A549 treated with CORT108297 at 1 μM for 4 hours (cell line): Measurements from ENCODE around the gene SNED1. TPM values are rescaled to one million over a fixed set of nuclear protein-coding genes. Genes with fewer than 3 reads are reported as not detected.

ENCODE experiments used
- total RNA-seq: library from RNA; stranded (reverse); fragments of 200-300 nt; extraction: Qiagen RNA extraction; gene quantifications from 5 replicates; pipeline ENCODE4 v1.2.3, GENCODE V29; 2022

Gene SNED1
- total RNA-seq: 0.18 to 0.62 TPM (median 0.55 TPM) in 5 replicates

DNA sequence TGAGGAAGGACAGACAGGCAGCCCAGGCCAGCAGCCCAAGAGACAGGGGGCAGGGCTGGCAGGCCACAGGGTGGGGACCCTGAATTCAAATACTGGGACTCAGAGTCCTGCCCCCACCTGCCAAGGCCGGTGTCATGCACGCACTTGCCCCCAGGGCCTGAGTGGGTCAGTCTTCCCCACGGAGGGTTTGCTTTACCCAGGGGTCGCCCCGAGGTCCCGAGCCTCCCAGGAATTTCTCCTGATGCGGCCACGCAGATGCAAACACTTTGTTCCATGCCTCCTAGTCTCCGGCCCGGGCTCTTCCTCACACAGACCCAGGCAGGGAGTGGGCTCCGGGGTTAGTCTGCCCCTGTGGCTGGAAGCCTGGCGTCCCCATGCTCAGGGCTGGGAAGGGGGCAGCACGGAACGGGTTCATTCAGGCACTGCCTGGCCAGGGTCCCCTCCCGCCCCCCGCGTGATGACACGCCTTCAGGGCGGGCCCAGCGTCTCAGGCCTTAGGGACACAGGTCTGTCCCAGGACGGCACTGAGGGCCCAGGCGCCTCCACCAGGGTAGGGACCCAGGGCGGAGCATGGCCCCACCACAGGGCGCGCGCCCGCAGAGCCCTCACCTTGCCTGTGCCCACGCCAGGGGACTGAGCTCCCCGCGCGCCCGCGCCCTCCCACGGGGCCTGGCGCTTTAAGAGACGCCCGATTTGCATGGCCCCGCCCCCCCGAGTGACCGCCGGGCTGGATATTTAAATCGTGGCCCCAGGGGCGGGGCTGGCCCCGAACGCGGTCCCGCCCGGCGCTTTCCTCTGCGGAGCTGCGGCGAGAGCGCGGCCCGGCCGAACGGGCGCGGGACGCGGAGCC, at the start of gene SNED1:
SNED1 (plus strand) TSS at position 763 of the 850 bp plus-strand sequence. CDS start 220 bp downstream, outside the sequence.

DNA sequence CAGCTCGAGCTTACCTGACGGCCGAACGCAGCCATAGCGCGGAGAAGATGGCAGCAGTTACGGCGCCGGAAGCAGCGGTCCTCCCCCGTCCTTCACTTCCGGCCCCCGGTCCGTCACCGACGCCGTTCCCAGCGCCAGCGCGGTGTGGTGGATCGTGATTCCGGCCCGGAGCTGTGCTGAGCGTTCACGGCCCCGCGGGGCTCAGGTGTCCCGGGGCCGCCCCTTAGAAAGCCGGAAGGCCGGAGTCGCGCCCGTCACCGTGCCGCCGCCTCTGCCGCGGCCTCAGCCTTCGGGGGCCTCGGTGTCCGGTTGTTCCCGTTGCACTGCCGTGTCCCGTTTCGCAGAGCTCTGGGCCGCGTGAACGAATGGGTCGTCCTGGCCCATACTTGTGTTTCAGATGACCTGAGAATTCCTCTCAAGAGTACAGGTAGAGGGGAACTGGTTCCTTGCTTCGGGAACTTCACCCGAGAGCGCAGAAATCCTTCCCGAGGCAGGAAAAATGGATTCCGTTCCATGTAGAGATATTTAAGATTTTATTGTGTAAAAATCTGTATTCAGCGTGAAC, 103.9 kb downstream of the SNED1 start, which contains the start of gene MTERF4:
MTERF4 (minus strand) TSS at position 49 of the 565 bp plus-strand sequence; CDS start at position 35, 14 bp downstream.

Other genes with a start within 250 kb of the SNED1 start
- gene KIF1A, start 178.4 kb upstream of the SNED1 start, total RNA-seq: 0.64 to 1.0 TPM (median 0.81 TPM) in 5 replicates
- gene AGXT, start 129.8 kb upstream of the SNED1 start, total RNA-seq: not detected in 5 replicates
- gene MAB21L4, start 102.5 kb upstream of the SNED1 start, total RNA-seq: 0.08 to 0.21 TPM (median 0.15 TPM) in 4 of 5 replicates, not detected in the other
- not detected in 5 replicates for gene CROCC2, start 92.3 kb upstream of the SNED1 start, total RNA-seq
- 22.4 to 30.4 TPM (median 25.2 TPM) in 5 replicates for gene MTERF4, start 103.7 kb downstream of the SNED1 start, total RNA-seq
- 6.5 to 10.6 TPM (median 8.1 TPM) in 5 replicates for gene PASK, start 150.9 kb downstream of the SNED1 start, total RNA-seq
- gene PPP1R7, start 151.8 kb downstream of the SNED1 start, total RNA-seq: 56.3 to 73.9 TPM (median 60.0 TPM) in 5 replicates
- 1.5 to 2.6 TPM (median 2.5 TPM) in 5 replicates for gene ANO7, start 190.1 kb downstream of the SNED1 start, total RNA-seq